Measurements from ENCODE around the gene CD200R1. TPM values are rescaled to one million over a fixed set of nuclear protein-coding genes. Genes with fewer than 3 reads are reported as not detected.

CD200R1 gene
- total and polyA plus RNA-seq, 2 of the 13 experiments (the other 11 are each of a cell fraction or from before 2014, with no cell fraction given): 0.04 TPM; not detected in 1

GRCh38 chr3:112984485-112984884, 9.6 kb upstream of the CD200R1 start:
- CTCF ChIA-PET (ENCODE audit: low intra/inter-chr PET ratio, low total read pairs): no interaction called here
- no peak overlapping the region for H3K4me2 ChIP-seq (ENCODE audit: low read depth, low read length)

More at GRCh38 chr3:112984485-112984884, 9.6 kb upstream of the CD200R1 start:
- no peak for TF ChIP-seq NFYB (CRISPR knock-in tag; IDR thresholded peaks at IDR 0.05)
- TF ChIP-seq LCORL (IDR thresholded peaks at IDR 0.05): no peak
- no peak for TF ChIP-seq LCORL (CRISPR knock-in tag; IDR thresholded peaks at IDR 0.05)
- TF ChIP-seq ZNF790 (CRISPR knock-in tag; IDR thresholded peaks at IDR 0.05; ENCODE audit: borderline replicate concordance): no peak
- no peak for TF ChIP-seq KLF16 (CRISPR knock-in tag; IDR thresholded peaks at IDR 0.05)
- TF ChIP-seq ZBTB34 (CRISPR knock-in tag; IDR thresholded peaks at IDR 0.05): no peak
- TF ChIP-seq THYN1 (CRISPR knock-in tag; IDR thresholded peaks at IDR 0.05; ENCODE audit: borderline replicate concordance, low read depth): no peak
- no peak for TF ChIP-seq PRDM10 (CRISPR knock-in tag; IDR thresholded peaks at IDR 0.05; ENCODE audit: low read depth)
- no peak for TF ChIP-seq ZNF749 (CRISPR knock-in tag; IDR thresholded peaks at IDR 0.05; ENCODE audit: borderline replicate concordance)
- TF ChIP-seq MIER2 (CRISPR knock-in tag; IDR thresholded peaks at IDR 0.05): no peak
- TF ChIP-seq TFDP1 (CRISPR knock-in tag; IDR thresholded peaks at IDR 0.05; ENCODE audit: borderline replicate concordance): no peak
- 72% methylated on average over 2 of the region's 2 CpGs for WGBS (ENCODE audit: low lambda C conversion rate)
- Histone ChIP-seq H4K20me1 (ENCODE audit: insufficient read depth, low read length) (no peaks in the 10 kb centered on the region), H3K9ac (ENCODE audit: insufficient read depth, low read depth, low read length) (no peak overlapping the region), H3K27me3 (ENCODE audit: control insufficient read depth in 1 of 2, insufficient read depth in 2 of 2, low read length in 2 of 2) (no peaks in the 10 kb centered on the region), H2AFZ (ENCODE audit: low read length) (no peak overlapping the region), H3K79me2 (ENCODE audit: insufficient read depth, low read length) (no peaks in the 10 kb centered on the region), H3K36me3 (replicated peaks in 1 of 2; ENCODE audit: control insufficient read depth in 1 of 2, insufficient read depth in 2 of 2, low read length in 2 of 2) (no peaks in the 10 kb centered on the region), H3K27ac (ENCODE audit: extremely low read length, insufficient read depth, low read length) (no peak overlapping the region), H3K4me1 (ENCODE audit: insufficient read depth, low read length) (peaks cover 11% of the 10 kb centered on the region; the same call in 1 of the 2 replicates), H3K9me3 (ENCODE audit: low read length) (no peaks in the 10 kb centered on the region), H3K4me3 (replicated peaks in 1 of 3; ENCODE audit: insufficient read depth in 1 of 3, low read depth in 2 of 3, low read length in 3 of 3) (no peak overlapping the region)
- in situ Hi-C loops (cut with HindIII; ENCODE audit: extremely low pct_ligation_motif_present, low pct_unique_long_range_greater_than_20kb) (no loop called here), intact Hi-C loops (cut with micrococcal nuclease; ENCODE audit: unreplicated experiment) (no loop called here)
- BruUV-seq (replicated peaks): no TSS peak
- DNase-seq (ENCODE audit: low spot score) (peak; percentile 7), ATAC-seq (no peak), FAIRE-seq (no peak)
- POLR2A ChIA-PET: no interaction called here

All from HepG2 (cell line).